ENCODE results near the gene TUBB2B.
A peak's percentile ranks its signal among the peaks of the same experiment; 100 is the strongest.

TUBB2B gene

DNA sequence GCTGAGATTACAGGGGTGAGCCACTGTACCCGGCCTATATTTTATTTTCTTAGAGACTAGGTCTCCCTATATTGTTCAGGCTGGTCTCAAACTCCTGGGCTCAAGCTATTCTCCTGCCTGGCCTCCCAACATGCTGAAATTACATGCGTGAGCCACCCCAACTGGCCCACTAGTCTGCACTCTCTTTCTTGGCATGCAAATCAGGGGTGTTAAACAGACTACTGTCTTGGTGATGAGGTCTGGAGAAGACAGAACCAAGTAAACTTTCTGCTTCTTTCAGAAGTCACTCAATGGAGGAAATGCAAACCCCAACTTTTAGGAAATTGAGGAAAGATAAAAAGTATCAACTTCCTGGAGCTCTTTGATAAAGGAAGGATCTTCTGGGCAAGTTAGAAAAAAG lies 8.0 kb upstream of the TUBB2B start:
- FAIRE-seq, result no peak
- no peak for DNase-seq (ENCODE audit: insufficient read length, low spot score)

DNA sequence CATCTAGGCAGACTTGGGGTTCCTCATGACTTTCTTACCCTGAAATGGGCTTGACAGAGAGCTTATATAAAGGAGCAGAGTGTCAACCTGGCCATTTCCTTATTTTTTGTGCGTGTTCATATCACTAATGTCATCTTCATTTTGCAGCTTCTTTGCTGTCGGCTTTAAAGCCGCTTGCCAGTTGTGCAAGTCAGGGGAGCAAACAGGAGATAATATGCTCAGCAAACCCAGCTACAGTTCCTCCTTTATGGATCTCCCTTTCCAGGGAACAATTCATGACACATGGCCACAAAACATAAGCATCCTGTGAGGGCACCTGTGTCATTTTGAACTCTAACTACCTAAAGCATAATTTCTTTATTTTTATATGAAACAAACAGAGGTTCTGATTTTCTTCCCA lies 6.5 kb upstream of the TUBB2B start:
- FAIRE-seq, result no peak
- DNase-seq (ENCODE audit: insufficient read length, low spot score), result no peak

DNA sequence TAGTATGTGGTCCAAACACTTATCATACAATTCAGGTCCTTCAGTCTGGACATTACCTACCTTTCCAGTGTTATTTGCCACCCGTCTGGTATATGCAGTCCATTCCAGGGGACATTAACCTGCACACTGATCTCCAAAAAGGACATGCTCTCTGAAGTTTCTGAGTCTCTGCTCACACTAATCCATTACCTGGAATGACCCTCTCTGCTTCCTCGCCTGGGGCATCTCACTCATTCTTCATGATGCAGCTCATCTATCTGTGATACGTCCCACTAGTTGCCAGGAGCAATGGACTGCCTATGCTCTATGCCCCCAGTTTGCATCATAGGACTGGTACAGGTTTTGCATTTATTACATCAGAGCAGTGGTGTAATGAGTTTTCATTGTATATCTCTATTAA lies 5.9 kb upstream of the TUBB2B start:
- DNase-seq (ENCODE audit: insufficient read length, low spot score) (no peak), FAIRE-seq (no peak)

DNA sequence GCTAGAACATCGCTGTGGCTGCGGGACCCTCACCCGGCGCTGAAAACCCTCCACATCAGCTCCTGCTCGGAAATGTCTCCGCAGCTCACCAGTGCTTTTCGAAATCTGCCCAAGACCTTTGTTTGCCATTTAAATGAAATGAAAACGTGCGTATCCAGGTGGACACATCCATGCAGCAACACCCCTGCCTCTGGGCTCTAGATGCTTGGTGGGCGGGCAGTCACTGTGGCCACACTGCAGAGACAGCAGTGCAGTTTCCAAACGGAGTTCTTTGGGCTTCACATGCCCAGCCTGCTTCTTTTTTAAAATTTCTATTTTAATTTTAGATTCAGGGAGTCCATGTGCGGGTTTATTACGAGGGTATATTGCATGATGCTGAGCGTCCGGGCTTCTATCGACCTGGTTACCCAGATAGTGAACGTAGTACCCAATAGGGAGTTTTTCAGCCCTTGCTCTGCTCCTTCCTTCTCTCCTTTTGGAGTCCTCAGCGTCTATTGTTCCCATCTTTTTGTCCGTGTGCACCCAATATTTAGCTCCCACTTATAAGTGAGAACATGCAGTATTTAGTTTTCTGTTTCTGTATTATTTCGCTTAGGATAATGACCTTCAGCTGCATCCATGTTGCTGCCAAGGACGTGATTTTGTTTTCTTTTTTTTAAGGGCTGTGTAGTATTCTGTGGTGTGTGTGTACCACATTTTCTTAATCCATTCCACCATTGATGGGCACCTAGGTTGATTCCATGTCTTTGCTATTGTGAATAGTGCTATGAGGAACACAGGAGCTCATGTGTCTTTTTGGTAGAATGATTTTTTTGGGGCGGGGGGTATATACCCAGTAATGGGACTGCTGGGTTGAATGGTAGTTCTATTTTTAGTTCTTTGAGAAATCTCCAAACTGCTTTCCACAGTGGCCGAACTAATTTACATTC lies 4.8 kb upstream of the TUBB2B start:
- DNase-seq (ENCODE audit: insufficient read length, low spot score) (no peak), FAIRE-seq (no peak)

DNA sequence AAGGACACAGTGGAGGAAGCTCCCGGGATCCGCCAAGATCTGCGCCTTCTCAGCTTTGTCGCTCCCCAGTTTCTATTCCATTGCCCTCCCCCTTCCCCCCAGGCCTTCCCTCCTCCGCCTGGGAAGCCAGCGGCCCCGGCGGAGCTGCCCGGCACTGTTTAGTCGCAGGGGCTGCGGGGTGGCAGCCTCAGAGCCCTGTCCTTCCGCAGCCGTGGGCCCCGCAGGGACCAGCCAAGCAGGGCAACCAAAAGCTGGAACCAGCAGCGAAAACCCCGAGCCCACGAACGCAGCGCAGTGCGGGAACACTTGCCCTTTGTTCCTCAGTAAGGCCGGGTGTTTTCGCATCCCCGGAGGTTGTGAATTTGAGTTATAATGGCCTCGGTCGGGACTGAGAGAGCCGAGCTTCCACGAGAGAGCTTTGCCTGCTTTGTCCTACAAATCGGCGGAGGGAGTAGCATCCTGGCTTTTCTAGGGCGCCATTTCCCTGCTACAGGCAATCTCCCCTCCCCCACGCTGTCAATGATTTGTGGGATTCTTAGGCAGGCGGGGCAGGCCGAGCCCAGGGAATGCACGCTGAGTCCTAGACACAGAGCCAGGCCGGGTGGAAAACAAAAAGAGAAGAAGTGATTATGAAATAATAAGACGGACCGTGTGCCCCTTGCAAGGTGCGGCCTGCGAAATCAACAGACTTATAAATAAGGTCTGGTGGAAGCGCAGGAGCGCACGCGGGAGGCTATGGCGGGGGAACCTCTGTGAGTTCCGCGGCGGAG lies 4.0 kb upstream of the TUBB2B start:
- FAIRE-seq (no peak), DNase-seq (ENCODE audit: insufficient read length, low spot score) (no peak)

DNA sequence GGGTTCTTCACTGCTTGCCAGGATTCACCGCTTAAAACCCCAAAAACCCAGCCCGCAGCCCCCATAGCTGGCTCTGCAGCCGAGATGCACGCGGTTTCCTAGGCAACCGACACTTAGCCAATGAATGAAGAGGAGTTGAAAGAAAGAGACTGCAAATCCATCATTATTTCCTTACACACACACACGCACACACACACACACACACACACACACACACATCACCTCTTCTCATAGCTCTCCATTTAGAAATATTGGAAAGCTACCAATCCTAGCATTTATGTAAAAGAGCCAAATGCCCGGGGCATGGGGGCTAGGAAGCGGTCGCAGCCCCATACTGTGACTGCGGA lies 3.4 kb upstream of the TUBB2B start:
- FAIRE-seq (no peak), DNase-seq (ENCODE audit: insufficient read length, low spot score) (no peak)

DNA sequence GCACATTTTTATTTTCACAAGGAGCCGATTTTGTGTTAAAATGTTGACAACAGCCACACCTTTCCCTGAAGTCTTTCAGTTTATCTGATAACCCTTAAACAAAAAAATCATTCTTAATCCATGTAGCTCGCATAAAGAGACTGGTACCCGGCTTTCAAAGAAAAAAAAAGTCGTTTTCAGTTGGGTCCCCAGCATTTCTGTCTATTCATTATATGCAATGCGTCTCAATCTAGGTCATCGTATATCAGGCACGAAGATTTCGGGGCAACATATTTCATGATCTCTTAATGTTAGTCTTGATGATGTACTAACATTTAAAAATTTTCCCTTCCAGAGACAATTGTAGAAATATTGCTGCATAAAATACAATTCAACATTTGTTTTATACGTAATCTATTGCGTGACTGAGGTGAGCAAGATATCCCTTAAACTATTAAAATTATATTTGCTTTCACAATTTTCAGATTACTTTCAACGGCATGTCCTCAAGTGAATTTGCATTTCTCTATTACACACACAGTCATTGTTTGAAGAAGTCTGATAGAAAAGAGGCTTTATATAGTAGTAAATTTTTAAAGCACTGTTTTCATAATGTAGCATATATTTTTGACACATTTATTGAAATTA lies 2.9 kb upstream of the TUBB2B start:
- FAIRE-seq (no peak), DNase-seq (ENCODE audit: insufficient read length, low spot score) (no peak)

DNA sequence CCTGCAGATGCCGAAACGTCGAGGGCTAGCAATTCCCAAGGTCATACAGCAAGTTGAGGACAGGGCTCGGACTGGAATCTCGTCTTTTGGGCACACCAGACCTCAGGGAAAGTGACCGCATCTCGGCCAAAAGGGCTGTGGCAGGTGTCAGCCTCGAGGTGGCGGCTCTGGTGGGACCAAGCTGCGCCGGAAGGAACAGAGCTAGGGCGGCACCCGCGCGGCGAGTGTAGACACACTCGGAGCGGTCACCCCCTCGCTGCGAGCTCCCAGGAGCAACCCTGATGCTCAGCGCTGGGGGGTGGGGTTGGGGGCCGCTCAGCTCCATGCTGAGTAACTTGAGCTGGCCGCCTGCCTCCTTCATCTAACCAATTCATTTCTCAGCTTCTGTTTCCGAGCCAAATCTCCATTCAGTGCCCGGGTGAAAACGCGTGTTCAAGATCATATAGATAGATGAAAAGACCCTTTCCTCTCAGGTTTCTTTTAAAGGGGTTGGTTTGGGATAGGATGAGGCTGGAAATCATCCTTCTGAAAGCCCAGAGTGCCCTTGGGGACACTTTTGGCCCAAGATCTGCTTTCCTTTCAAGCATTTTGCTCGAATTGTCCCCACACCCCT lies 2.2 kb upstream of the TUBB2B start:
- no peak for DNase-seq (ENCODE audit: insufficient read length, low spot score)
- FAIRE-seq, result peak; percentile 11

DNA sequence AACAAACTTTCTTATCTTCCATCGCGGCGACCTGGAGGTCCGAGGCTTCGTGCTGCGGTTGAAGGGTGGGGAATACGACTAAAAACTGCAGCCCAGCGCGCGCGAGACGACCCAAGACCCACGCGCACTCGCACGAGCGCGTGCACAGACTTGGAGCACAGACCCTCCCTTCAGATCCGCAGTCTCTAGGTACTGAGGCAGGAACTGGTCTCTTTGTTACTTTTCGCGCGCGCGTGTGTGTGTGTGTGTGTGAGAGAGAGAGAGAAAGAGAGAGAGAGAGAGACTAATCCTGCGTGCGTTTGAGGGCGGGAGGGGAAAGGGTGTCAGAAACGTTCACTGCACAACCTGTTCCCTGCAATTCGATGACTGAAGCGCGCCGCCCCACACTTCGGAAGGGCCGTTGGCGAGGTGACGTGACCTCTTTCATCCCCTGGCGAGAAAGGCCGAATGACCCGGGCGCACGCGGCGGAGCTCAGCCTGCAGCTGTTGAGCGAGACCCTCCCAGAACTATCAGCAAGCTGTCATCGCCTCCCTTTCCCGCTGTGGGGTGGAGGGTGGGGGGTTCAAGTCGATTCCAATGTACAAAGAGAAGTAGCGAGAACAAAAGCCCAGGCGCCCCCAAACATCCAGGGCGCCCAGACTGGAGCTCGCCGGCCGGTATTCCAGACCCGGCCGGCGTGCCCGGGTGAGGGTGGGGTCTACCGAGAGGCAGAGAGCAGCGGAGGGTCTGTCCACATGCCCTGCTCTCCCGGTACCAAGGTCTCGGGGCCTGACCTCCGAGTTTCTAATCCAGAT lies 1.5 kb upstream of the TUBB2B start:
- no peak for FAIRE-seq
- DNase-seq (ENCODE audit: insufficient read length, low spot score), result no peak

DNA sequence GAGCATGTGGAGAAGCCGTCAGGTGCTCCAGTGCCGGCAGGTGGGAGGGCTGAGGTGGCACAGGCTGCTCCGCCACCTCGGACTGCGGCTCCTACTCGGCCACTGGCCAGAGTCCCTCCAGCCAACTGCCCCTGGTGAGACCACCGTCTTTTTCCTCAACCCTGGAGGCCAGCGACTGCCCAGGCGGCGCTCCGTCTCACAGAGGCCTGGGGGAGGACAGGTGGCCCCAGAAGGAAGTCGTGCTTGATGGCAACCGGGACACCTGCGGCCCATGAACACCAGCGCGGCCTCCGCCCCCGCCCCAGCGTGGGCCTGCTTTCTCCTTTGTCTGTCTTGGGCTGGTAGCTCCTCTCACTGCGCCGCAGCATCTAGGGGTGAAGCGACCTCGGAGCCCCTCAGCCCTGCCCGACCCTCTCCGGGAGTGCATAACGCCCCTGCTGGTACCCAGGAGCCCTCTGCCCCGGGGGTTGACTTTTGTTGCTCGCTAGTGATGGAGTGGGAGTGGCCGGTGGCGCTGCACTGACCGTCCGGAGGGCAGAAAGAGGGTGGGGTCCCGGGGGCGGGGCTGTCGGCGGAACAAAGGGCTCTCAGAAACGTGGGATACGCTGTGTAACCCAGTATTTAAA lies 706 bp upstream of the TUBB2B start:
- DNase-seq (ENCODE audit: insufficient read length, low spot score), result no peak
- FAIRE-seq, result no peak

DNA sequence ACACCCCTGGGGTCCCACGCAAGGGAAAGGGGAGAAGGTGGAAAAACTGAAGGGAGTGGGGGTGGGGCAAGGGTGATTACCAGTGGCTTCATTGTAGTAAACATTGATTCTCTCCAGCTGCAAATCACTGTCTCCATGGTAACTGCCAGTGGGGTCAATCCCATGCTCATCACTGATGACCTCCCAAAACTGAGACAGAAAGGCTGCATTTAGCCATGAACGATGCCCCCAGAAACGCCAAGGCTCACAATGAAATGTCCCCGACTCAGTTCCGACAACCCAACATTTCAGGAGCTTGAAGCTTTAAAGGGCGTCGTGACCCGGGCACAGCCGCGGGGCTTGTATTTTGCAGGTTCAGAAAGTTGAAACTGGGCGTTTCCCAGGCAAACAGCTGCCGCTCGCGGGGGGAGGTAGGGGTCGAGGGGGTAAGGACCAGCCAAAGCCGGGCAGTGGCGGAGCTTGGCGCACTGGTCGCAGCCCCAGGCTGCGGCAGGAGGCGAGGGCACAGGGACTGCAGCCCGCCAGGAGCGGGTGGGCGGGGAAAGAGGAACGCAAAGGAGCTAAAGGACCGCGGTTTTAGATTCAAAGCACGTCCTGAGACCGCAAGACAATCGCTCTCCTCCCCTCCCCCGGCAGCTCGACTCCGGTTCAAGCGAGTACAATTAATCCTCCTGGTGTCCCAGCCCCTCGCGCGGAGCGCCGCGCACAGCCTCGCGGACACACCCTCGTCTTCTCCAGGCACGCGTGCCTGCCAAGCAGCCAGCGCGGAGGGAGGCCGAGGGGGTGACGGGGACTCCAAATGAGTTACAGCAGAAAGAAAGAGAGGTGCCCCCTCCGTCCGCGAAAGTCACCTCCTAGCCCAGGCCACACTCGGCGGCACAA lies 731 bp downstream of the TUBB2B start:
- FAIRE-seq, result no peak
- no peak for DNase-seq (ENCODE audit: insufficient read length, low spot score)

DNA sequence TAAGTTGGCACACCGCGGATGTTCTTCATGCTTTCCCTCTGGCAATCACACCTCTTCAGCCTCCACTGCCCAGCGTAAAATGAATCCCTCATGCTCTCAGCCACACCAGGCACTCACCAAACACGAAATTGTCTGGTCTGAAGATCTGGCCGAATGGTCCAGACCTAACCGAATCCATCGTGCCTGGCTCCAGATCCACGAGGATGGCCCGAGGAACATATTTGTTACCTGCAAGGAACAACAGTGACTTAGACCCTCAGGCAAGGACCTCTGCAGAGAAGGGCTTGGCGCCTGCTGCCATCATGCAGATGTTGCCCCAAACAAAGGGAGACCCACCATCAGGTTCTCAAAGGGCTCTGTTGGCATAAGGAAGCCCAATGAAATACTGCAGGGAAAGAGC lies 1.4 kb downstream of the TUBB2B start:
- DNase-seq (ENCODE audit: insufficient read length, low spot score) (no peak), FAIRE-seq (no peak)

DNA sequence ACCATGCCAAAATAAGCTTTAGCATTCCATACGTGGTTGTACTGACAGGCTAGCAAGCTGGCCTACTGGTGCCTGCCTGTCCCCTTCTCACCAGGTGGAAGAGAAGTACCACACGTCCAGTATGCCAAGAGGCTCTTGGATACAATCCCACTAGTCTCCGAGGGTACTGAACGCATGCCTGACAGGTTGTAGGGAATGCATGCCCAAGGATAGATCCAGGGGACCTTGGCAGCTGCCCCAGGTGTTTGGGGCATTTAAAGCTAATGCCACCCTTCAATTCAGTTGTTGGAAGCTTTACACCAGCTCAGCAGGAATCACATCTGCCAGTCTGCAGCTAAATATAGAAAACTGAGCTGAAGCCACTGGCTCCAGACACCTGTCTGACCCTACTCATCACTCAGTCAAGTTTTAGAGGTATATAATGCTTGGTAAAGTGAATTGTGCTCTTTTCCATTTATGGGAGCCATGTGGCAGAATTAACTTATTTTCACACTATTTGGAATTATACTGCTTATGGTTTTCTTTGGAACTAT lies 4.9 kb downstream of the TUBB2B start:
- no peak for FAIRE-seq
- no peak for DNase-seq (ENCODE audit: insufficient read length, low spot score)

DNA sequence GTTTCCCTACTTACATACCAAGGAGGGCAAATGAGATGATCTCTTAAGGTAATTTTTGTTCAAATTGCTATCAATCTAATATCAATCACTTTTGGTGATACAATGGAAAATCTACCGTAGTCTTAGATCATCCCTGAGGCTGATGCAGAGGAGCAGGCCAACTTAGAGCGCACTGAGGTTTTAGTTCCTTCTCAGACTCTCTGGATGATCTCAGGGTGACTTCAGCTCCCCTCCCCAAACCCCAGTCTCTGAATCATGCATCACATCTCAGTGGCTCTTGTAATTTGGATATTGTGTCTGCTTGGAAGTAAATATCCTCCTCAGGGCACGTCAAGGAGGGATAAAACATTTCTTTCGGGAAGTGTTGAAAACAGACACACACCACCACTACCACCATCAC lies 5.9 kb downstream of the TUBB2B start:
- FAIRE-seq (no peak), DNase-seq (ENCODE audit: insufficient read length, low spot score) (no peak)

DNA sequence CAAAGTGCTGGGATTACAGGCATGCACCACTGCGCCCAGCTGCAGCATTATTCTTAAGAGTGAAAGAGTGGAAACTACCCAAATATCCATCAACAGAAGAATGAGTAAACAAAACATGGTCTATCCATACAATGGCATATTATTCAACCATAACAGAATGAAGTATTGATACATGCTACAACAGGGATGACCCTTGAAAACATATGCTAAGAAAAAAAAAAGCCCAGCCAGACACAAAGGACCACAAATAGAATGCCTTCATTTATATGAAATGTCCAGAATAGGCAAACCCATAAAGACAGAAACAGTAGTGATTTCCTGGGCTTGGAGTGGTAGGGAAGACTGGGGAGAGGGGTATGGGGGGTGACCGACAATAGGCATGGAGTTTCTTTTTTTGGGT lies 7.1 kb downstream of the TUBB2B start:
- DNase-seq (ENCODE audit: insufficient read length, low spot score) (no peak), FAIRE-seq (no peak)

DNA sequence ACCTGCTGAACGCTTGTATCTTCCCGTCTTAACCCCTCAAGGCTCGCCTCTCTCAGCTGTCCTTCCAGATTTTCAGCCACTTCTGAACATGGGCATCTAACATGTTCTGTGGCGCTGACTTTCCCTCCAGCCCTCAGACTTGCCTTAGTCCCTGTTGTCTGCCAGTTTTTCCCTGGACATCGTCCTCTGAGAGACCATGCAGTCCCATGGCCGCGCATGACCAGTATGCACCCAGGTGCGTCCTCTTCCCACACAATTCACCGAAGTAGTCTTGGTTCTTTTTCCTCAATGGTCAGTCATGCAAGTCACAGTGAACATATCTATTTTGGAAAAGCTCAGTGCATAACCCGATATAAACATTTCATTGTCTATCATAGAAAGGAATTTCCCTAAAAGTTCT lies 9.2 kb downstream of the TUBB2B start:
- FAIRE-seq, result no peak

DNA sequence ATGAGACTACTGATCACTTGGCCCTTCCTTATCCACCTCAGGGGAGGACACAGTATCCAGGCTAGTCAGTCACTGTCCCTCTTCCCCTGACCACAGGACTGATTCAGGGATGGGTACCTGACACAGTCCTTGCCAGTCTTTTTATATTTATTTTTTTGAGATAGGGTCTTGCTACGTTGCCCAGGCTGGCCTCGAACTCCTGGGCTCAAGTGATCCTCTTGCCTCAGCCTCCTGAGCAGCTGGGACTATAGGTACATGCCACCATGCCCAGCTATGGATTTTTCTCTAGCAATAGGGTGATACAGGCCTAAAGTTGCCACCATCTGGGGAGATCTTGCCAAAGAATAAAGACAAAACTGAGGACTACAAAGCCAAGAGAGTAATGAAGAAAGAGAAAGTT lies 10.2 kb downstream of the TUBB2B start:
- no peak for DNase-seq (ENCODE audit: insufficient read length, low spot score)
- FAIRE-seq, result no peak

More for the DNA sequence above, 9.2 kb downstream of the TUBB2B start:
- no peak for DNase-seq (ENCODE audit: insufficient read length, low spot score)

DNA sequence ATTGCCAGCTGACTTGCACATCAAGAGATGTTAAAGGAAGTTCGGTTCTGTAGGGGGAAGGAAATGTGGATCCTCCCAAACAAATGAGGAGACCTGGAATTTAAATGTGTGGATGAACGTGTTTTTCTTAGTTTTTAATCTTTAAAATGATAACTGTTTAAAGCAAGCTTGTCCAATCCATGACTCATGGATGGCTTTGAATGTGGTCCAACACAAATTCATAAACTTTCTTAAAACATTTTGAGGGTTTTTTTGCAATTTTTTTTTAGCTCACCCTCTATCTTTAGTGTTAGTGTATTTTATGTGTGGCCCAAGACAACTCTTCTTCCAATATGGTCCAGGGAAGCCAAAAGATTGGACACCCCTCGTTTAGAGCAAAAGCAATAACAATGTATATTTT lies 12.6 kb downstream of the TUBB2B start:
- DNase-seq (ENCODE audit: insufficient read length, low spot score), result no peak
- FAIRE-seq, result no peak

DNA sequence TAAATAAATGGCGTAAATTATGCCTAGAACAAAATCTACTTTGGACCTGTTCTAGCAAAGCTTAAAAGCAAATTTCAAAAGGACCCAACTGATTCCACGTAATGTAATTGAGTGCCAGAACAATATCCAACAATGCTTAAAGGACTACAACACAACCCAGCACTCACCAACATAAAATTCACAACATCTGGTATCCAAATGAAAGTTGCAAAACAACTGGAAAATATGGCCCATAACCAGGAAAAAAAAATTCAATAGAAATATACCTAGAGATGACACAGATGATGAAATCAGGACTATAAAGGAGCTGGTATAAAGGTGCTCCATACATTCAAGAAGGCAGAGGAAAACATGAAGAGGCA lies 14.1 kb downstream of the TUBB2B start:
- DNase-seq (ENCODE audit: insufficient read length, low spot score), result no peak
- FAIRE-seq, result no peak

Measured in GM19239 (cell line).